Neutrophil (primary cell): ENCODE data around the gene CHCHD1.

Source experiments
- H3K27ac ChIP-seq: fragments of 200-600 bp; sonication (generic); 2 replicates; pipeline ENCODE4 v1.5.1; 2016; ENCODE audit warnings: mild to moderate bottlenecking, moderate library complexity
- H3K27me3 ChIP-seq: fragments of 200-600 bp; sonication (generic); 2 replicates; pipeline ENCODE4 v1.6.0; 2016; ENCODE audit warnings: mild to moderate bottlenecking
- H3K36me3 ChIP-seq: fragments of 200-600 bp; sonication (generic); 2 replicates; pipeline ENCODE4 v1.5.1; 2017
- H3K4me1 ChIP-seq, 2 experiments: fragments of 200-600 bp in 1 of 2; sonication (generic) in 1 of 2; 1 replicate in 1 of 2; 2 replicates in 1 of 2; pipeline versions ENCODE4 v1.5.1 to v1.6.1; 2013 to 2016; ENCODE audit warnings: low read depth in 1 of 2, low read length in 1 of 2, mild to moderate bottlenecking in 1 of 2, moderate library complexity in 1 of 2; ENCODE audit not compliant: control insufficient read depth in 1 of 2, insufficient read depth in 1 of 2
- H3K4me3 ChIP-seq, 2 experiments: fragments of 200-600 bp in 1 of 2; sonication (generic) in 1 of 2; 1 replicate in 1 of 2; 2 replicates in 1 of 2; pipeline ENCODE4 v1.5.1; 2013 to 2016; ENCODE audit warnings: low read depth in 1 of 2, low read length in 1 of 2, mild to moderate bottlenecking in 1 of 2, moderate library complexity in 1 of 2
- H3K9me3 ChIP-seq: fragments of 200-600 bp; sonication (generic); 2 replicates; pipeline ENCODE4 v1.5.1; 2016
- TF ChIP-seq, protein P1 (sequence below): fragments of 200-600 bp; sonication (generic); IDR thresholded peaks from 2 replicates; pipeline ENCODE4 v1.5.1; 2016; ENCODE audit warnings: antibody characterized with exemption

Gene CHCHD1

DNA sequence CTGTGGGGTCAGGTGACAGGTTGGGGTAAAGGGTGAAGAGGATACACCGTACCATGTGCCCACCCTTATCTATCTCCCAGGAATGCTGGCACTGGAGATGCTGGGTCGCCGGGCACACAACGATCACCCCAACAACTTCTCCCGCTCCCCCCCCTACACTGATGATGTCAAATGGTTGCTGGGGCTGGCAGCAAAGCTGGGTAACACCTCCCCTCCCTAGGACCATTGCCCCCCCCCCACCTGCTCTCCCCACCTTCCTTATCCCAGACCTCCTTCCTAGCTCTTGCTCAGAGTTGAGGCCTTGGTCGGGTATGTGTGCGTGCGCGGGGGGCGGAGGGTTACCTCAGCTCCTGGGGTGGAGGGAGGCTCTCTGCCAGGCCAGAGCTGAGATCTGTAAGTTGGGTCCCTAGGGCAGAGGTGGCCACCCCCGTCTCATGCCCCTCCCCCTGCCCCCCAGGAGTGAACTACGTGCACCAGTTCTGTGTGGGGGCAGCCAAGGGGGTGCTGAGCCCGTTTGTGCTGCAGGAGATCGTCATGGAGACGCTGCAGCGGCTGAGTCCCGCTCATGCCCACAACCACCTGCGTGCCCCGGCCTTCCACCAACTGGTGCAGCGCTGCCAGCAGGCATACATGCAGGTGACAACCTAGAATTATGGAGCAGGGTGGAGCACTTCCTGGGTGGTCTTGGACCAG is 18.9 kb downstream of the CHCHD1 start:
- Histone ChIP-seq H3K4me1 (no peaks in the 10 kb centered on the region), H3K27me3 (no peaks in the 10 kb centered on the region), H3K36me3 (peaks cover 100% of the 10 kb centered on the region), H3K27ac (peak overlapping the region; percentile 20), H3K4me3 (no peak overlapping the region), H3K9me3 (no peaks in the 10 kb centered on the region)
- TF ChIP-seq, protein P1, sequence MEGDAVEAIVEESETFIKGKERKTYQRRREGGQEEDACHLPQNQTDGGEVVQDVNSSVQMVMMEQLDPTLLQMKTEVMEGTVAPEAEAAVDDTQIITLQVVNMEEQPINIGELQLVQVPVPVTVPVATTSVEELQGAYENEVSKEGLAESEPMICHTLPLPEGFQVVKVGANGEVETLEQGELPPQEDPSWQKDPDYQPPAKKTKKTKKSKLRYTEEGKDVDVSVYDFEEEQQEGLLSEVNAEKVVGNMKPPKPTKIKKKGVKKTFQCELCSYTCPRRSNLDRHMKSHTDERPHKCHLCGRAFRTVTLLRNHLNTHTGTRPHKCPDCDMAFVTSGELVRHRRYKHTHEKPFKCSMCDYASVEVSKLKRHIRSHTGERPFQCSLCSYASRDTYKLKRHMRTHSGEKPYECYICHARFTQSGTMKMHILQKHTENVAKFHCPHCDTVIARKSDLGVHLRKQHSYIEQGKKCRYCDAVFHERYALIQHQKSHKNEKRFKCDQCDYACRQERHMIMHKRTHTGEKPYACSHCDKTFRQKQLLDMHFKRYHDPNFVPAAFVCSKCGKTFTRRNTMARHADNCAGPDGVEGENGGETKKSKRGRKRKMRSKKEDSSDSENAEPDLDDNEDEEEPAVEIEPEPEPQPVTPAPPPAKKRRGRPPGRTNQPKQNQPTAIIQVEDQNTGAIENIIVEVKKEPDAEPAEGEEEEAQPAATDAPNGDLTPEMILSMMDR: no peak

GRCh38 chr10:73801253-73801590 is 19.4 kb downstream of the CHCHD1 start:
- no peak overlapping the region for H3K4me3 ChIP-seq
- no peaks in the 10 kb centered on the region for H3K9me3 ChIP-seq
- no peak overlapping the region for H3K27ac ChIP-seq
- H3K36me3 ChIP-seq: peaks cover 100% of the 10 kb centered on the region
- H3K4me1 ChIP-seq: no peaks in the 10 kb centered on the region
- H3K27me3 ChIP-seq: no peaks in the 10 kb centered on the region
- TF ChIP-seq, protein P1: no peak

GRCh38 chr10:73802276-73802991 is 20.6 kb downstream of the CHCHD1 start:
- no peaks in the 10 kb centered on the region for H3K27me3 ChIP-seq
- TF ChIP-seq, protein P1: no peak
- H3K27ac ChIP-seq: peak overlapping the region; percentile 14
- peaks cover 100% of the 10 kb centered on the region for H3K36me3 ChIP-seq
- H3K4me3 ChIP-seq: no peak overlapping the region
- no peaks in the 10 kb centered on the region for H3K9me3 ChIP-seq
- H3K4me1 ChIP-seq: peaks cover 0 to 6% of the 10 kb centered on the region in 2 experiments

GRCh38 chr10:73803680-73804286 is 21.9 kb downstream of the CHCHD1 start:
- peaks cover 0 to 6% of the 10 kb centered on the region in 2 experiments for H3K4me1 ChIP-seq
- H3K36me3 ChIP-seq: peaks cover 98% of the 10 kb centered on the region
- TF ChIP-seq, protein P1: no peak

GRCh38 chr10:73806176-73806950 is 24.5 kb downstream of the CHCHD1 start:
- Histone ChIP-seq H3K4me3 (no peak overlapping the region), H3K9me3 (no peaks in the 10 kb centered on the region), H3K36me3 (peaks cover 72% of the 10 kb centered on the region), H3K4me1 (peaks cover 18 to 27% of the 10 kb centered on the region in 2 experiments), H3K27me3 (no peaks in the 10 kb centered on the region), H3K27ac (no peak overlapping the region)
- TF ChIP-seq, protein P1: no peak

More at GRCh38 chr10:73803680-73804286, 21.9 kb downstream of the CHCHD1 start:
- H3K4me3 ChIP-seq: no peak overlapping the region
- no peaks in the 10 kb centered on the region for H3K9me3 ChIP-seq
- no peaks in the 10 kb centered on the region for H3K27me3 ChIP-seq
- H3K27ac ChIP-seq: peak overlapping the region; percentile 9
